UCSD-AML1 (cell line): ENCODE data around the gene TBC1D2B.

ENCODE experiments used
- DNase-seq: peaks from one replicate; lab custom pipeline; 2025; ENCODE audit not compliant: unreplicated experiment; lab: John Stamatoyannopoulos, UW

TBC1D2B gene

DNA sequence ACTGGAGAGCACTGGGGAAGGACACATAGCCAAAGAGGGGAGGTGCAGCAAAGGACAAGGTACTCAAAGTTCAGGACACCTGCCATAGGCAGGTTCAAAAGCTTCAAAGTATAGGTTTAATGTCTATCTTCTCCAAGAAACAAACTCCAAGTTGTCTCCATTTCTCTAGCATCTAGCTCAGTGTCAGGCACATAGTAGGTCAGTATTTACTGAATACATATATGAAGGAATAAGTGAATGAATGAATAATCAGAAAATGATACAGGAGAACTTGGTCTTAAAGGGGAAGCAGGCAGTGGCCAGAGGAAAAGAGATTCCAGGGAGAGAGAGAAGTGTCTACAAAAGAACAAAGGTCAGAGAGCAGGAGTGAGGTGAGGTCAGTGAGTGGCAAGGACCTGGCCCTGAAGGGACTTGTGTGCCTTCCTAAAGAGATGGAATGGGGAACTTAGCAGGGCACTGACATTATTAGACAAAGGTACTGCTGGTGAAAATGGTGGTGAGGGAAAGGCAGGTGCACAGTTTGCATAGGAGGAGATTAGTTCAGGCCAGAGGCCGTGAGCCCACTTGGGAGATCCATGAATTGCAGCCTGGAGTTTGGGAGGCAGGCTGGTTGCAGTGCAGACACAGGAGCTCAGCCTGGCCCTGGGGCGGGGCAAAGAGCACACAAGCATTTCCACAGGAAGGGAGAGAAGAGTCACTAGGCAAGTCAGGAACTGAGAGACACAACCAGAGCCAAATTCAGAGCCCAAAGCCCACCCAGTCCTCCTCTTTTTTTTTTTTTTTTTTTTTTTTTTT is 21.4 kb downstream of the TBC1D2B start:
- peak; percentile 54 for DNase-seq

DNA sequence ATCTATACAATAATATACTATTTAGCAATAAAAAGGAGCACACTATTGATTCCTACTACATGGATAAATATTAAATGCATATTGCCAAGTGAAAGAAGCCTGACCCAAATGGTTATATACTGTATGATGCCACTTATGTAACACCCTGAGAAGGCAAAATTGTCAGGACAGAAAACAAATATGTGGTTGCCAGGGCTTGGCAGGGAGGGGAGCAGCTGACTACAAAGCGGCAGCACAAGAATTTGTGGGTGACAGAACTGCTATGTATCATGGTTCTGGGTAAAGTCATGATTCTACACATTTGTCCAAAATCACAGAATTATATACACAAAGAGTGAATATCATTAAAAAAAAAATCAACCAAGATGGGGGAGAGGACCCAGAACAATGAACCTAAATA is 22.5 kb downstream of the TBC1D2B start:
- no peak for DNase-seq

DNA sequence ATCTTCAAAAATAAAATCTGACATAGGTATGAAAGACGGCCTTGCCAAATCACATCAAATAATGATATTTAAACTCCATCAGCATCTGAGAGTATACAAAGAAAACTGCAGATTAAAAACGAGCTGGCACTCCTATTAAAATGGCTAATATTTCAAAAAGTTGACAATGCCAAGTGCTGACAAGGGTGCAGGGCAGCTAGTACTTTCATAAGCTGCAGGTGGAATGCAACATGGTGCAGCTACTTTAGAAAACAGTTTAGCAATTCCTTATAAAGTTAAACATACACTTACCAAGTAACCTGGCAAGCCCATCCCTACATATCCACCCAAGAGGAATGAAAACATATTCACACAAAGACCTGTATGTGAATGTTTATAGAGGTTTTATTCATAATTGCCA is 23.0 kb downstream of the TBC1D2B start:
- no peak for DNase-seq

DNA sequence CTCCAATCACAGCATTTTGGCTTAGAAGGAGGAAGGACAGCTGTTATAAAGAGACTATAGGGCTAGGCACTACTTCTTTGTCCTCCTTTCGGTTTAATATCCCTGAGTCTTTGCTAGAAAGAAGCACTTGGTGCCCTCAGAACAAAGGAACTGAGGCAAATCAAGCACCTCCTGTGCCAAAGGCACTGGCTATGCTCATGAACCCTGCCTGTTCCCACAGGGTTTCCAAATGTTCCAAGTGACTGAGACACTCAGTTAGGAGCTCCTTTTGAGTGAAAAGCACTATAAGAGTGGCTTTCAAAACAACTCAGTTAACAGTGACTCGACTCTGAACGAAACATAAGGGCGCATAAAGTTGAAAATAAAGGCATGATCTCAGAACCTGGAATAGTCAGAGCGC is 25.0 kb downstream of the TBC1D2B start:
- DNase-seq = no peak

DNA sequence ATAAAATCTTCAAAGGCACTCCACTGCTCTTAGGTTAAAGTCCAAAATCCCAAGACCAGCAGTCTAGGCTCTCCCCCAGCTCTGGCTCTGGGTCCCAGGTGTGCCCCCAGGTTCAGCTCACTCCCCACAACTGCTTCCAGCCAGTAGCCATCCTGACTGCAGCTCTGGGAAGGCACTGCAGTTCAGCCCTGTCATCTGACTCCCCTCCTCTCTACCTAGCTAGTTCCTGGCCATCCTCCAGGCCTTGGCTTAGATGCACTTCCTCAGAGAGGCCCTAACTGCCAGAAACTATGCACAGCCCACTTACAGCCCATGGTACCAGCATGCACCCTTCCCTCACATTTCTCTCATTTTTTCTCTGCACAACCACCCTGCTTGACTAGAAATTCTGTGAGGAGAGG is 25.5 kb downstream of the TBC1D2B start:
- no peak for DNase-seq

DNA sequence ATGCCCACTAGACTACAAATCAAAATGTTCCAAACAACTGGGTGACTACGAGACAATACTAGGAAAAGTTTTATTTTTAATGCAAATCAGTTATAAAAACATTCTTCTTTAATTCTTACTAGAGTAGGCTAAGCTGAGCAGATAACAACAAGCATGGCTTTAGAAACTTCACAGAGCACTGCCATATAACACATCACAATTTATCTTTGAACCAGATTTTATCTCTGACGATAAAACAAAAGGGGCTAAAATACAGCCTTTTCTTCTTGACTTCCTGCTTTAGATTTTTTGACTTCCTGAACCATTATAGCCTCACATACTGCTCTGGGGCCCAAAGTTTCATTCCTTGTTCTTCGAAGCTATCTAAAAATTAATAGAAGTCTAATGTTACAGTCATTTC is 25.9 kb downstream of the TBC1D2B start:
- DNase-seq = no peak

DNA sequence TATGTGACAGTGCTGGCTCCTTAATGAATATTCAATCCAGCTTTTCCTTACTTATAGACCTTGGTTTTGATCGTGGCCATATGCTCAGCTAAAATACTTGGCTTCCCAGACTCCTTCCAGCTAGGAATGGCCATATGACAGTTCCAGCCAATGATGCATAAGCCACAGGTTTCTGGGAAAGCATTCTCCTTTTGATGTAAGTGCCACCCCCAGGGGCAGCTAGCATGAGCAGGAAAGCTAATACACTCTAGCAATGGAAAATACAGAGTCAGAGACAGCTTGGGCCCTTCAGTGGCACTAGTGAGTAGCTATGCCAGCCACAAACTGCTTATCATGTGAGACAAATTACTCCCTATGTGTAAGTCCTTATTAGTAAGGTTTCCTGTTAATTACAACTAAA is 26.7 kb downstream of the TBC1D2B start:
- DNase-seq = no peak

DNA sequence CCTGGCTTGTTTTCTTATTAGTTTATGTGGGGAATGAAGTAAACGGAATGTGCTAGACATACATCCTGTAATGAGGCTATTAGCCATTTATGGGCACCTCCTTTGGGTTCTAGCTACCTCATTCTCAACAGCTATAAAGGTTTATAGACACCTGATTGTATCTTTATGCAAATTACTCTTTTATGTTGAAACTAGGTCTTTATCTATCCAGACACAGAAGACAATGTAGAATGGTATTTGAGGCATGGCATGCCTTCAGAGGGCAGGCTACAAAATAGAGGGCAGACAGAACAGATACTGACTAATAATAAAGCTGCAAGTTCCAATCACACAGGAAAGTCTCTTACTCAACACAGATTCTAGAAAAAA is 27.1 kb downstream of the TBC1D2B start:
- DNase-seq = no peak

DNA sequence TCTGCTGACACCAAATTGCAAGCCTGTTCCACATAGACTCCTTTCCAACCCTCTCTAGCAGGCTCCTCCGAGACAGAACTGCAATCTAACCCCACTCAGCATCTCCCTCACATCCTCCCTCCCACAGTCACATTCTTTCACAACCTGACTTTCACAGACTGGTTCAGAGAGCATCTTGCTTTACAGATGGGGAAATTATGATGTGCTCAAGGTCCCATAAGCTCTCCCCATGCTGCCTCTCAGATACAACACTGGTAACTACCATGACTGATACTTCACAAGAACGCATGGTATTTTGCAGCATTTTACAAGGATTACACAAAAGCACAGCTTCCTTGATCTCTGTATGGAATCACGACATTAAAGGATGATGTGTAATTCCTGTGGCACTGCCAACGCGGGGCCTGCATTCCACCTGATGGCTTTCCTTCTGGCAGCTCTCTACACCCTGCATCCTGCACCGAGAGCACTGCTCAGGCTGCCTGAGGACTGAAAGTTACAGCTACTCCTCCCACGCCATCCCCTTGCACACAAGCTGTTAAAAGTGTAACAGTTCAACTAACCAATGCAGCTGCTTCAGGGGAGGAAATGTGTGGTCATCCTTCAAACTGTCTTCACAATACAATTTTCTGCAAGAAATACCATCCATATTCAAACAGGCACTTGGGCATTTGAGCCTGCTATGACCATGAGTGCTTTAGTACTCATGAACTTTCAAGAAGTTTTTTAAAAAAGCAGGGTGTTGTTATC is 27.6 kb downstream of the TBC1D2B start:
- peak; percentile 61 for DNase-seq

DNA sequence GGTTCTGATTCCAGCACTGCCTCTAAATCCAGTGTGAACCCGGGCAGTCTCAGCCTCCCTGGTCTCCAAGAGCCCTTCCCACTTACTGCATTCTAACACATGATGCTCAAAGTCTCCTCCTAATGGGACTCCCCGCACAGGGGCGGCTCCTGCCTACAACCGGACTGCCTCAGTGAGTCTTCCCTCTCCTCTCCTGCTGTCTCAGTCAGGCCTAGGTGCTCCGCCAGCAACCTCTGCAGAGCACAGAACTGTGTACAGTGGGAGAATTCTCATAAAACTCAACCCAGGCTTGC is 28.9 kb downstream of the TBC1D2B start:
- DNase-seq = no peak

DNA sequence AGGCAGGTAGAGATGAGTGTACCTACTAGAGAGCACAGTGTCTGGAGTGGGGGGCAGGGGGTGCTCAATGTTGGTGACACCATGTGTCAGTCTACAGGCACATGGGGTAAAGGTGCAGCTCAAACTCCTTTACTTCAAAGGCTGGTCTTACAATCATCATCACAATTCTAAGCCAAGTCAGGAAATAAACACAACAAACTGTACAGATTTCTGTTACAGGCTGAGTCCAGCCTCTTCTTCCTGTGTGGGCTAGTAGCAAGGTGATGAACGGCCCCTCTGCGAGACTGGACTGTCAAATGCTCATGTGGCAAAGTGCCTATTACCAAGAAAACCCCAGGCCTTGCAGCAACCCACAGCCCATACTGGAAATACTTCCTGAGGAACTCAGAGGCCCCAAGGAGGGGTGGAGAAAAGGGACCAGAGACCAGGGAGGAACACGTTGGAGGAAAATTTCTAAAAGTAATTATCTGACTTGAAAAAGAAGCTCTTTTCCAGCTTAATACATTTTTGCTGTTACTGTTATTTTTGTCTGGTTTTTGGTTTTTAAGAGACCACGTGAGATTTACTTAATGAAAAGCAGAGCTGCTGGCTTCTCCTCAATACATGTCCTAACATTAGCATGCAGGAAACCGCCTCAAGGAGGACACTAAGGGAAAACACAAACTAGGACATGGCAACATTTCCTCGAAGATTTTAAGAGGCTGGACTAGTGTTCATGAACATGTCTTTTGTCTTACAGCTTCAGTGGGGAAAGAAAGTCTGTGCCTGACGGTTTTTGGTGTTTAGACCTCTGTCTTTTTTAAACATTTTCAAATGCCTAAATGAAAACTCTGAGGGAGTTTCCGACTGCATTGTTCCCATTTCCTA is 29.5 kb downstream of the TBC1D2B start:
- DNase-seq = peak; percentile 69

DNA sequence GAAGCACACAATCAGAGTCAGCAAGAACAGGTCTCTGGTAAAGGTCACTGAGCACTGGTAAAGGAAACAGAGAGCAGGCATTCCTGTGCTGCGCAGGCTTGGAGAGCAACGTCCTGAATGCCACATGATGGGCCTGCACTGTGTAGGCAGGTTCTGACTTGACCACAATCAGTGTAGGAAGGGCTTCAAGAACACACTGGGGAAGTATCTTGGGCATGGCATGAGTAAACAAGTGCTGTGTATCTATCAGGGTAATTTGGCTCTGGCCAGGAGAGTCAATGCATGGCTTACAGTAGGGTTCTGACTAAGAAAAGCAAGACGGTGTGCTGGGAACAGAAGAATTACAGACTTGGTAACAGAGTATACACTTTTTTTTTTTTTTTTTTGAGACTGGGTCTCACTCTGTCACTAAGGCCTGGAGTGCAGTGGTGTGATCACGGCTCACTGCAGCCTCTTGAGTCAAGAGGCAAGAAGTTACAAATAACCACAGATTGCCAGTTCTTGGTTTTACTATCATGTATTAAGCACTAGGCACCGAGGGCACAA is 30.6 kb downstream of the TBC1D2B start:
- no peak for DNase-seq

DNA sequence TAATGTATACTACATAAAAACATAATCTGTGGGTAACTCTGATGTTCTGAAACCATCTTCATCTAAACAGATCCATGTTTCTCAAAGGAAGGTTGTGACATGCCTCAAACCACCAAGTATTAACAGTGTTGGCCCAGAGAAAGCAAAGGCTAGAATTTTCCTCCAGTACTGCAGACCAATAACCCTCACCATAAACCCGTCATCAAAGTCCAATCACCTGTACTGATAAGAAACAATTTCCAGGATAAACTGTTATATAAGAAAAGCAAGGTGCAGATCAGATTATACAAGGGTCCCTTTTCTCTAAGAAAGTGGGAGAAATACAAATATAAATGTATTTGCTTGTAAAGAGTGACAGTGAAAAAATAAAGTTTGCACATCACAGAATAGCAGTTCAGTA is 32.3 kb downstream of the TBC1D2B start:
- DNase-seq = no peak

DNA sequence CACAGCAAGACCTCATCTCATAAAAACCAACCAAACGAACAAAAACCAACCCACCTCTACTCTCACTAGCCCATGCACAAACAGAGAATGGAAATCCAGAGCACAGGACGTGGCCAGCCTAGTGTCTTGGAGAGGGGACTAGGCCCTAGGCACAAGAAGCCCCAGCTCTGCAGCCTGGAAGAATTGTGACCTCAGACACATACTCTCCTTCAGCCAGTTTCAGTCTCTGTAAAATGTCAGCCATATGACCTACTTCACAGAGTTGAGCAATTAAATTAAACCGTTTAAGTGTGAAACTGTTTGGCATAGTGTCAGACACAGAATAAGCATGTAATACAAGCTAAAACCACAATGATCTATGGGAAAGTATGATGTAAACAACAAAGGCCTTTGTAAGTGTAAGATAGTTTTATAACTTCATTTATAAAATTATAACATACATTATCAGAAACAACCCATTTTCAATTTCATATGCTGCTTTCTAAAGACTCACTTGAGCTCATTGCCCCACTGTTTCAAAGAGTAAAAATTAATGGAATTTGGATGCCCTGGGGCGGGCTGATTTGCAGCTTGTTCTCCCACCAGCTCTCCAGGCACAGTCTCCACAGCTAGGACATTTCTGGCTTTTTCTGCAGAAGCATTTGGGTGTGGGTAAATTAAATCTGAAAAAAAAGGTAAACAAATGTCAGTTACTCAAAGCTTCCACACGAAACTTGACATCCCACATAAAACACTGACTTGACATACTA is 32.9 kb downstream of the TBC1D2B start:
- no peak for DNase-seq

DNA sequence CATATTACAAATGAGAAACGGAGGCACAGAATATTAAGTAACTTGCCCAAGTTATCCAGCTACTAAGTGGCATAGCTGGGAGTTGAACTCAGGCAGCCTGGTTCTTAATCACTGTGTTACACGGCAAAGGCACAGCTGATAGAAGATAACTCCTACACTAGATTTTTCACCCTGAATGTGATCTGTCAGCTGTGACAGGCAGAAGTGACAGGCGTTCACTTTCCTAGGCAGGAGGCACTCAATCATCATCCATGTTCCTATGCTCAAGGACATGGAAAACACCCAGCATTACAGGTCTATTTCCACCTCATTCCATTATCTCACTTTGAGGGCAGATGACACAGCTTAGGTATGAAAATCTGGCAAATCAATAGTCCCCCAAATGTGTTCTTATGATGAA is 35.6 kb downstream of the TBC1D2B start:
- no peak for DNase-seq

DNA sequence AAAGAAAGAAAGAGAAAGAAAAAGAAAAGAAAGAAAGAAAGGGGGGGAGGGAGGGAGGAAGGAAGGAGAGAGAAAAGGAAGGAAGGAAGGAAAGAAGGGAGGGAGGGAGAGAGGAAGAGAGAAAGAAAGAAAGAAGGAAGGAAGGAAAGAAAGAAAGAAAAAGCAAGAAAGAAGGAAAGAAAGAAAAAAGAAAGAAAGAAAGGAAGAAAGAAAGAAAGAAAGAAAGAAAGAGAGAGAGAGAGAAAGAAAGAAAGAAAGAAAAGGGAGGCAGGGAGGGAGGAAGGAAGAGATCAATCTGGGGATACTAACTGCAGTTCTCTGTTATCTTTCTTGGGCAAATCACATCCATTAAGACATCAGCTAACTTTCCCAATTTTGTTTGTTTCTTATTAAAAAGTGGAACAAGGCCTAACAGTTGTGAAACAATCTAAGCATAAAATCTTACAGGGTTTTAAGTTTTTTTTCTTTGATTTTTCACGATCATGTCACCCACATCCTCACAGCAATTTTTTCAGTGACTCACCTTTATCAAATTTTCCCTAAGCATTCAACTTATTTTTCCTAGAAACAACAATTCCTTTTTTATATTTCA is 36.8 kb downstream of the TBC1D2B start:
- no peak for DNase-seq

DNA sequence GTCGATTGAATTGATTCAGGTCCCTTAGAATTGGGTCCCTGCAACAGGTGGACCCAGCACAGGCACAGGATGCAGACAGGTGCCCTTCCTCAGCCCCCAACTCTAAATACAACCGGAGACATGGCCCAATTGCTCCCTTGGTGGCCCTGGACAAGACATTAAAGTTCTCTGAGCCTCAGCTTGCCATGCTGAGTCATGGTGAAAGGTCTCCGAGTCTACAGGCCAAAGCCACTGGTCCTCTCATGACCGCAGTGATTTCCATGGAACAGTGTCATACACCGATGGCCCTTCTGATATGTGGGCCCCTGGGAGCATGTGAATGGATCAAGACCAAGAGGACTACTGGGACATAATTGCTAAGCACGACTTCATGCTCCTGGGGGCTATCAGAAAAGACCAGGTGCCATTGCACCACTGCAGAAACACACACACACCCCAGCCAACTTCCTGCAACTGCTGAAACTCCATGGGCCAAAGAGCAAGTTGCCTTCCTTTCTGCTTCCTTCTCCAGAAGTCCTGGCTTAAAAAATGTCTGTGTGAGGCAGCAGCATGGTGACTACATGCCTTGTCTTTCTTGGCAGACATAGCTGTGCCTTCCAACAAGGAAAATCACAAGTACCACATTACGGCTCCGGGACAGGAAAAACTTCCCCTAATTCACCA is 38.8 kb downstream of the TBC1D2B start:
- DNase-seq = no peak

DNA sequence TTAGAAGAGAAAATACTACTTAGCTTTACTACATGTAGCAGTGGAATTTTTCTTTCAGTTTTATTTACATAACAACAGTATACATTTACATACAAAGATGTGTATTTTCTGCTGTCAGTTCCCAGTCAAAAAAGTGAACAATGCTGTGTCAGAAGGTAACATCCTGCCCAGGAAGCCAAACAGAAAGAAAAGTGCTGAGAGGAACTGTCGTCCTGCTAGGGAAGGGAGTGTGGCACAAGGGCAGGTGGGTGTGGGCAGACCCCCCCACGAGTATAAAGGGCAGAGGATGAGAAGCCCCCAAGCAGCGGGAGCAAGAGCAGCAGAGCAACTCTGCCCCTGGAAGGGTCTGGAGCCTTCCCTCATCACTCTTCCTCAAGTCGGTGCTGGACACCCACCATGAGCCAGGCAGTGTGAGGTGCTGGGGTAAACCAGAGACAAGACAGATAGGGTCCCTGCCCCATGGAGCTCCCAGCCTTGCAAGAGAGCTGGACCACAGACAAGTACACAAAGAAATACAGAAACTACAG is 39.7 kb downstream of the TBC1D2B start:
- DNase-seq = no peak

DNA sequence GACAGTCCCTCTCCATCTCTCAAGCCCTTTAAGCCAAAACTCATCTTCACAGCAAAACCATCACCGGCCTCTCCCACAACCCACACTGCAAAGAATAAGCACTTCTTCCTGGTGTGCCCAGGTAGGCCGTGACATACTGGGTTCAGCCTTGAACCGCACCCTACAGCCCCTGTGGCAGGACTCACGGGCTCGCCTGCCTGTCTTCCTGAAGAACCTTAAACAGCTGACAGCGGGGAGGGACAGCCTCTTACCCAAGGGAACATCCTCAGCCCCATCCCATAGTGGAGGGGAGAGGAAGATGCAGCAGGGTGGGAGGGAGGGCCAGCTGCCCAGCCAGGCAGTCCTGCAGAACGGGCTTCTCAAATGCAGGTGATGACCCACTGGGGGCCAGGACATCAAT is 40.2 kb downstream of the TBC1D2B start:
- DNase-seq = no peak
